ENCODE measurements around the gene VAC14.
A peak's percentile ranks its signal among the peaks of the same experiment; 100 is the strongest.

The VAC14 gene

GRCh38 chr16:70689035-70689969 lies 111.7 kb downstream of the VAC14 start:
- no peak for DNase-seq

GRCh38 chr16:70688246-70688742 lies 112.7 kb downstream of the VAC14 start:
- no peak for DNase-seq

DNA sequence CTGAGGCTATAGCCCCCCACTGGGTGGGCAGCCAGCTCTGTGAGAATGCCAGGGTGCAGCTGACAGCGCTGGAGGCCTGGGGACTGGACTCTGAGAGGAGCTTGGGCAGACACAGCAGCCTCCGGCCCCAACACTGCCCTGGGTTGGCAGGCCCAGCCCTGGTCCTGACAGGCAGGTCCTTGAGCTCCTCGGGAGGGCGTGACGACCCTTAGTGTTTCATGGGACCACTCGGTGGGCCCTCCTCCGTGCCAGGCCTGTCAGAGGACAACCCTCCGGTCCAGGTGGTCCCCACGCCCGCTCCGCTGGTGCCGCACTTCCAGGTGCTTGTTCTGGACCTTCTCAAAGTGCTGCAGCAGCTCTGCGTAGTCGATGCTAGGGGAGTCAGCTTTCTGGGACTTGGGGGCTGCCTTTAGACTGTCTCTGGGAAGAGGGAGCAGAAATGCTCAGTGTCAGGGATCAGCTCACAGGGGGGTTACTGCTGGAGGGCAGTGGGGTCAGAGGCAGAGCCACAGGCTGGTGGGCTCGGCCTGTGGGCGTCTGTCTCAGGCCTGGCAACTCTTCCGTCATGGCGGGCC lies 113.2 kb downstream of the VAC14 start:
- no peak for DNase-seq

DNA sequence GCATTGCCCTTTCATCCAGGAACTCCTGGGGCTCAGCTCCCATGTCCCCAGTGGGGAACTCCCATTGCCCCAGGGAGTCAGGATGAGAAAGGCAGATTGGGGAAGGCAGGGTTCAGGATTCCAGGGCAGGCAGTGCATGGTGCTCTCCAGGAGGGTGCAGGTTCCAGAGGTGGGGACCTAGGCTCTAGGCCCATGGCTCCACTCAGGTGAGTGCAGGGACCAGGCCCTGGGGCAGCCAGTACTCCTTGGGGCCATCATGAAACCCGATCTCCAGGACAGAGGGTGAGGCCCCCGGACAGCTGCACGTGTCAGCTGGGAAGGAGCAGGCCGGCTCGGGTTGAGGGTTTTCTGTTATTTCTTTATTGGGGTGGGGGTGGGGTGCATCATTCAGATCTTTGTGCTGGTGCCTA lies 113.9 kb downstream of the VAC14 start:
- no peak for DNase-seq

- DNase-seq = no peak
Measured at GRCh38 chr16:70686376-70687101, 114.4 kb downstream of the VAC14 start.

DNA sequence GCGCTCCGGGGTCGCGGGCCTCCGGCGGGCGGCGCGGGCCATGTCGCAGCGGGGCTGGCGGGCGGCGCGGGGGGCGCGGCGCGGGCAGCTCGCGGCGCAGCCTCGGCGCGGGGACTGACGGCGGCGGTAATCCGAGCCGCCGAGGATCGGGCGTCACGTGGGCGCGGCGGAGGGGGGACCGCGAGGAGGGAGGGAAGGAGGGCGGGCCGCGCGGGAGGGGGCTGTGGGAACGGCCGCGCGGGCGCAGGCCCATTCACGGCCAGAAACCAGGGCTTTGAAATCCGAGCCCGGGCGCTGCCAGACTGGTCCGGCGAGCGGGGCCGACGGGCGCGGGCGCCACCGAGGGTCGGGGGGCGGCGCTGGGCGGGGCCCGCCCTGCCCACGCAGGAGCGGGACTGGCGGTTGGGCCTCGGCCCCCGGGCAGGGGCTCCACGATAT lies 115.0 kb downstream of the VAC14 start, which contains the start of gene MTSS2:
TSS of gene MTSS2 (minus strand) at position 116 of the 438 bp plus-strand sequence. CDS start 262 bp downstream, outside the sequence.
- DNase-seq = peak; percentile 83

DNA sequence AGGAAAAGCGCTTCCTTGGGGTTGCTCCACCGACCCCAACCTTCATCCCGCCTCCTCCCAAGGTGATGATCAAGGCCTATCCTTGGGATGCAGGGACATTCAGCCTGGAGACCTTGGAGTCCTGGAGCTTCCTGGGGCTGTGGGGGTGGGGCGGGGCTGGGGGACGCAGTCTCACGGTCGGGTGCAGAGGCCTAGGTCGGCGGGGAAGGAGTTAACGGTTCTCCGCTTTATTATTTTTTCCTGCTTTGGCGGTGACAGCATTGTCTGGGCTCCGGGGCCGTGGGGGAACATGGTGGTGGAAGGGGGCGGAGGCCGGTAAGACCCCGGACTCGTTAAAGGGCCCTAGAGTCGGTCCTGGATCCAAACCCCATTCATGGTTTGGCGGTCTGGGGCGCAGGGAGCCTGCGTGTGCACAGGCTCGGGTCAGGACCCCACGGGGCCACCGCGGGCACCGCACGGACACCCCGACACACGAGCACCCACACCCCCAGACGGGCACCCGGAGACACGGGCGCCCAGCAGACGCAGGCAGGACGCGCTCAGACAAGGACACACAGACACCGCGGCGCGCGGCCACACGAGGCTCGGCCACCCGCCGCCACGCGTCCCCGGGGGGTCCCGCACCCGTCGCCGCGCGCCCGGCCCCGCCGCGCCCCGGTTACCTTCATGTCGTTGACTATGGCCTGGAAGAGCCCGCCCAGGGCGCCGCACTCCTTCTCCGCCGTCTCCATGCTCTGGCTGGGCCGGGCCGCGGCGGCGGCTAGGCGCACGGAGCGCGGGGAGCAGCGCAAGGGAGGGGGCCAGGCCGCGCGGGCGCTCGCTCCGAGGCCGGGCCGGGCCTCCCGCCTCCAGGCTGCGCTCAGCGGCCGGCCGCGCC lies 115.7 kb downstream of the VAC14 start:
- DNase-seq = no peak

DNA sequence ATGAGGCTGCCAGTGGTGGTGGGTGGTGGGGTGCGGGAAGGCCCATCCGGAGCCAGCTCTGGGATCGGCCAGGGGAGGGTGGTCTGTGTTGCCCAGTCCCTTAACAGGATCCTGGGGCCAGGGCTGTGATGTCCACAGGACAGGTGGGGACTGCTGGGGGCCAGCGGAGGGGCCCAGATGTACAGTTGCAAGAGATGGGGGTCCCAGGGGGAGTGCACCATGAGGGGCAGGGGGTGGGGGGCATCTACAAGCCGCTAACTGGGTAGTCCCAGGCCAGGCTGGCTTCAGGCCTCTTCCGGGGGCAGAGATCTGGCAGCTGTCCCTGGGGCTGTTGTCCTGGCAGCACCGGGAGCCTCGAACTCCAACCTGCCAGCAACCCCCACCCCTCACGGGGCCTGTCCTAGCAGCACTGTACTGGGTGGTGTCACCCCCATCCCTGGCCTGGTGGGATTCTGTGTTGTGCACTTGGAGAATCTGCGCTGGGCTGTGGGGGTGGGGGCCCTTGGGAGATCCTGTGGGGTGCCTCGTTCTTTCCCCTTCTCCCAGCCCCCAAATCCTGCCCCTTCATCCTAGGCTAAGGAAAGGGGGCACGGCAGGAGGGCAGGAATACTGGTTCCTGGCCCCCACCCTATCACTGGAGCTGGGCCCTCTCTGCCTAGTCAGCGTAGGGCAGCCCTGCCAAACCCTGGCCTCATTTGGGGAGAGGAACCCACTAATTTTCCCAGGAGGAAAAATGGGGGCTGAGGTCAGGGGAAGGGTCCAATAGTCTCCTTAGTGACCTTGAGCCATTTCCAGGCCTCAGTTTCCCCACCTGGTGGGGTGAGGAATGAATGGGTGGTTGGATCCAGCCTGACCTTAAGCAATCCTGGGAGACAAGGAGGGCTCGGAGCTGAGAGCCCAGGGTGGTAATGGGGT lies 116.6 kb downstream of the VAC14 start:
- DNase-seq = no peak

DNA sequence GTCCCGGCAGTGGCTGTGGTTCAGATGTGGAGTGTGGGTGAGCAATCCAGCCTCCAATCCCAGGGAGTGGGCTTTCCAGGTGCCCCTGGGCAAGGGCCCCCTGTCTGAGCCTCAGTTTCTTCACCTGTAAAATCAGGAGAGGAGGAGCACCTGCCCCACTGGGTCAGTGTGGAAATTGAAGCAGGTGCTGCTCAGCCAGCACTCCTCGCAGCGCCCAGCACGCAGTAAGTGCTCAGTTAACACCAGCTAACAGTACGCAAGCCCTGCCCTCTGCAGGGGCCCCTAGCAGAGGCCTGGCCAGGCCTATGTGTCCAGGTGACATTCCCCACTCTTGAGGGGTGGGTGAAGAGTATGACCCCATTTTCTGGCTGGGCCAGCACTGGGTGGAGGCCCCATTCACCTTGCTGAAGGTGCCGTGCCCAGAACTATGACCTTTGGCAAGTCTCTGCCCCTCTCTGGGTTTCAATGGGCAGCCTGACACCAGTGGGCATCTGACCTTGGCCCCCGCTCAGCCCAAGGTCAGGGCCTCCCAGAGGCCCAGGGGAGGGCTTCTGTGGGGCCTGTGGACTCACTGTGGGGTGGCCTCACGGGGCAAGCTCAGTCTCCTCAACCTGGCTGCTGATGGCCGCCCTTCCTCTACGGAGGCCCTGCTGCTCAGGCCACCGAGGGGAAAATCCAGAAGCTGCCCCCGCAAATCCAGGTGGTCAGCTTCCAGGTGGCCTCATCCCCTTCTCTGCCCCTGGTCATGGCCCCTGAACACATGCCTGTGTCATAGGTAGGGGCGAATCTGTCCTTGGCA lies 117.6 kb downstream of the VAC14 start:
- no peak for DNase-seq

GRCh38 chr16:70682239-70683145 lies 118.5 kb downstream of the VAC14 start:
- DNase-seq = no peak

DNA sequence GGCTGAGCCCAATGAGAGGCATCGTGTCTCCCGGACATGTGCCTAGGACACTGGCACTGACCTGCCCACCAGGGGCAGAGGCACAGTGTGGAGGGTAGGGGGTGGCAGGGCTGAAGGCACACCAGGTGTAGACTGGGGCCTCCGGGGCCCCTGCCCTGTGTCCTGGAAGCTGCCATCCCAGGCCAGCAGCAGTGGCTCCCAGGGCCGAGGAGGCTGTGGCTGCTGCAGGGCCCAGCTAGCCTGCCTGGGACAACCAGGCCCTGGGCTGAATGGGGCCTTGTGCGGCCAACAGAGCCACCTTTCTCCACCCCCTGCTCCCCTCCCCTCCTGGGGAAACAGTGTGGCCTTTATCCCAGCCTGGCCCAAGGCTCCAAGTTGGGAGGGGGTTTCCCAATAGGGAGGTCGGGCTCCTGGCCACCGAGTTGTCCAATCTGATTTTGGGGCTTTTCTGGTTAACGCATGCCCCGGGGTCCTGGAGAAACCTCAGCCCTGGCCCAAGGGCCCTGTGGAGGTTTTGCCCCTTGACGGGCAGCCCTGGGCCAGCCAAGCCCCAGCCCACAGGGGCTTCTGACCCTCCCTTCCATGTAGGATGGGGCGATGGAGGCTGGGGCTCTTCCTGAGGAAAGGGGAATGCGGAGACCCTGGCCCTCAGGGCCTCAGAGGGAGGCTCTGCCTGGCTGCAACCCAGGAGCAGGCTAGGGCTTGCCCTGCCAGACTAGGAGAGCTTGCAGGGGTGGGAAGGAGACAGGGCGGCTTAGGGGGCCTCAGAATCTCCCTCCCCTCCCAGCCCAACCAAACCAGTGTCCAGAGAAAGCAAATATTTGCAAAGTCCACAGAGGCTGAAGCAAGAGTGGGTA lies 119.3 kb downstream of the VAC14 start:
- no peak for DNase-seq

DNA sequence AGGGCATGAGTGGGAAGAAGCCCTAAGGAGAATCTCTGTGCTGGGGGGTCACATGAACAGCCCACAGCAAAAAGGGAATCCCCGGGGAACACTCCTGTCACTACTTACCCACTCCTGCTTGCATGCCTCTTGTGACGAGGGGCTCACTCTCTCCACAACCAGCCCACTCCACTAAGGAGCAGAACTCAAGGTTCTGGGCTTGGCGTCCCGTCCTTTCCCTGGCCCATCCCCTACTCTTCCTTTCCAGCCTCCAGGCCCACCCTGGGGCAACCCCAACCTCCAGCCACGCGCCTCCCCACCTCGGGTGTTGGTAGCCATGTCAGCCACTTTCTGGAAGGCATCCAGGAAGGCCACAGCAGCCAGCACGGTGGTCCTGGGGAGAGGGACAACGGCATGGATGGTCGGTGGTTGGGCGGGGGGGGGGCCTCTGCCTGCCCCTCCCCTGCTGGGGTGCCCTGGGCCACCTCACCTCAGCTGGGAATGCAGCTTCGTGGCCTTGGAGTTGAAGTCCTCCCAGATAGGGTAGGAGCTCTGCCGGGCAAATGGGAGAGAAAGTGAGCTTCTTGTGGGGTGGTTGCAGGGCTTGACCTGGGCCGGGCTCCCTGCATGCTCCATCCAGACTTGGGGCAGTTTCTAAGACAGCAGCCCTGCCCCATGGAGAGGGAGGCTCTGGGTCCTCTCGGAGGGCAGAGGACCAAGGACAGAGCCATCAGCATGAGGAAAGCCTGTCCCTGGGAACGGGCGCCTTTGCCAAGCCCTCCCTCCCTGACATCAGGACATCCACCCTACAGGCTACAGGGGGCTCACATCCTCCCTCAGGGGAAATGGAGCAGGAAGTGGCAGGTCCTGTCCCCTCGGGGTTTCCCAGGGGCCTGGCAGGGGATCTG lies 120.2 kb downstream of the VAC14 start:
- DNase-seq = no peak

DNA sequence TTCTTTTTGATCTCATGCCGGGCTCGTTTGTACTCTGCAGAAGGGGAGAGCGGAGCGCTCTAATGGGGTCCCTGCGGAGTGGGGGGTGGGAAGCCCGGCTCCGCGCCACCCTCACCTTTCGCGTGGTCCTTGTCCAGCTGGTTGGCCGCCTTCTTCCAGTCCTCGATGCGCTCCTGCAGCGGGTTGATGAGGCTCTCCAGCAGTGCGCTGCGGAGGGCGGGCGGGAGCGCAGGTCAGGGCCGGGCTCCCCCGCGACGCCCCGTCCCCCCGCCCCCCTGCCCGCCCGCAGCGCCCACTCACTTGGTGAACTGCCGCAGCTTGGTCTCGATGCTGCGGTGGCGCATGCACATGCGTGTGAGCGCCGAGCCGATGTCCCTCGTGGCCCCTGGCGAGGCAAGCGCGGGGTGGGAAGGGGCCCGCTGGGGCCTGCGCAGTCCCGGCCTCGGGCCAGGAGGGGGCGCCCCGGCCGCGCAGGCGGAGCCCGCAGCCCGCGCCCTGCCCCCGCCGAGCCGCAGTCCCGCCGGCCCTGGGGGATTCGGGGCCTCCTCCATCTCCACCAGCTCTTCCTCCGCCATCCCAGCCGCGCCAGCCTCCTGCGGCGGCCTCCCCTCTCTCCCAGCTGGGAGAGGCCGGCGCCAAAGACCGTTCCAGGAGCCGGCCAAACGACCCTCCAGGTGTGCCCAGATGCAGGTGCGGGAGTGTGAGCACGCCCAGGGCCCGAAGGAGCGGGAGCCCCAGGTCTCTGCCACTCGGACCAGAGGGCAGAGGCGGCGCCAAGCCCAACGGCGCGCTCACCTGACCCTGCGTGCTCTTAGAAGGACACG lies 121.1 kb downstream of the VAC14 start:
- no peak for DNase-seq

DNA sequence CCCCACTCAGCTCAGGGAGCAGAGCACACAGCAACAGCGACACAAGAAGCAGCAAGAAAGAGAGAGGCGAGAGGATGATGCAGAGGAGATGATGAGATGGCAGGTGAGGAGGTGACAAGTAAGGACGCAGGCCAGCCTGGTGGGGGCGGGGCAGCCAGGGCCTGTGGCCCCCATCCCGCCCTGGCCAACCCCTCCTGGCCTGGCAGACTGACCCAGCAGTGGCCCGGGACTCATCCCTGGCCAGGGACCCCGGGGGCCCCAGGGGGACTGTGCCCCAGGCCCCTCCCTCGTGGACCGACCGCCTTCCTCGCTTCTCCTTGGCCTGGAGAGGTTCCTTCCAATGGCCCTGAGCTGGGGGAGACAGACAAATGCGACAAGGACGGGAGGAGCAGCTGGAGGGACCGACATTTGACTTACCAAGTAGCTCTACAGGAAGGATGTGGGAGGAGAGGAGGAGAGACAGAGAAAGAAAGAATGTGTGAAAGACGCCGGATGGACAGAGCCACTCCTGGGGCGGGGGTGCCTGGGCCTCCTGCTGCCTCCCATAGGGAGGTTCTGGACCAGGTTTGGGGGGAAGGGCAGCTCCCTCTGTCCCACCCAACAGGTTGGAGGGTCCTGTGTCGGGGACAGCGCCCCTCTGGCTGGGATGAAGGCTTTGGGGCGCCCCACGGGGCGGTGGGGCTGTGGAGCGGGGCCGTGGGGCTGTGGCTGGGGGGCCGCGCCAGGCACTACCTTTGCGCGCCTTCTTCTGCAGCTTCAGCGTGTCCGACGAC lies 121.9 kb downstream of the VAC14 start:
- DNase-seq = no peak
